GM12865 (cell line): Measurements from ENCODE around the gene SLC25A44.

Source experiments
- DNase-seq: peaks from one replicate; pipeline ENCODE4 v3.0.0; 2010; ENCODE audit warnings: low read depth
- H3K4me3 ChIP-seq: 2 replicates; pipeline ENCODE4 v1.5.1; 2011; ENCODE audit warnings: mild to moderate bottlenecking, low read depth, low read length, control low read depth
- TF ChIP-seq, protein P1 (sequence below): IDR thresholded peaks from 2 replicates; pipeline ENCODE4 v1.5.1; 2011; ENCODE audit warnings: low read length, control low read depth, low read depth, inconsistent platforms; ENCODE audit not compliant: insufficient read depth; ENCODE audit errors: missing control alignments

Gene SLC25A44

DNA sequence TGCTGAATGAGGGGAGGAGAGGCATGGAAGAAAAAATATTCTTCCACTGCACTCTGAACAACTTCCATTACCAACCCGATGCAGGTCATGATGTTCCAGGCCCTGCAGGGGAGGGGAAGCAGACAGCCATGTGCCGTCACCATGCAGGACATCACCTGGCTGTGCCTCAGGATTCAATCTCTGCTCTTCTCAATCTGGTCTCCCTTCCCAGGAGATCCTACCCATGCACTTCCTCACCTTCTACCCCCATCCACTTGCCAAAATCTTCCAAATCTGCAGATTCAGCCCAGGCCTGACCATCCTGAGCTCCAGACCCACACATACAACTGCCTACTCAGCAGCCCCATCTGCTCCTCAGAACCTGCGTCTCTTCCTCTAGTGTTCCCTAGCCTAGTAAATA is 59.7 kb downstream of the SLC25A44 start:
- no peak overlapping the region for H3K4me3 ChIP-seq
- TF ChIP-seq, protein P1, sequence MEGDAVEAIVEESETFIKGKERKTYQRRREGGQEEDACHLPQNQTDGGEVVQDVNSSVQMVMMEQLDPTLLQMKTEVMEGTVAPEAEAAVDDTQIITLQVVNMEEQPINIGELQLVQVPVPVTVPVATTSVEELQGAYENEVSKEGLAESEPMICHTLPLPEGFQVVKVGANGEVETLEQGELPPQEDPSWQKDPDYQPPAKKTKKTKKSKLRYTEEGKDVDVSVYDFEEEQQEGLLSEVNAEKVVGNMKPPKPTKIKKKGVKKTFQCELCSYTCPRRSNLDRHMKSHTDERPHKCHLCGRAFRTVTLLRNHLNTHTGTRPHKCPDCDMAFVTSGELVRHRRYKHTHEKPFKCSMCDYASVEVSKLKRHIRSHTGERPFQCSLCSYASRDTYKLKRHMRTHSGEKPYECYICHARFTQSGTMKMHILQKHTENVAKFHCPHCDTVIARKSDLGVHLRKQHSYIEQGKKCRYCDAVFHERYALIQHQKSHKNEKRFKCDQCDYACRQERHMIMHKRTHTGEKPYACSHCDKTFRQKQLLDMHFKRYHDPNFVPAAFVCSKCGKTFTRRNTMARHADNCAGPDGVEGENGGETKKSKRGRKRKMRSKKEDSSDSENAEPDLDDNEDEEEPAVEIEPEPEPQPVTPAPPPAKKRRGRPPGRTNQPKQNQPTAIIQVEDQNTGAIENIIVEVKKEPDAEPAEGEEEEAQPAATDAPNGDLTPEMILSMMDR = no peak
- DNase-seq = no peak

DNA sequence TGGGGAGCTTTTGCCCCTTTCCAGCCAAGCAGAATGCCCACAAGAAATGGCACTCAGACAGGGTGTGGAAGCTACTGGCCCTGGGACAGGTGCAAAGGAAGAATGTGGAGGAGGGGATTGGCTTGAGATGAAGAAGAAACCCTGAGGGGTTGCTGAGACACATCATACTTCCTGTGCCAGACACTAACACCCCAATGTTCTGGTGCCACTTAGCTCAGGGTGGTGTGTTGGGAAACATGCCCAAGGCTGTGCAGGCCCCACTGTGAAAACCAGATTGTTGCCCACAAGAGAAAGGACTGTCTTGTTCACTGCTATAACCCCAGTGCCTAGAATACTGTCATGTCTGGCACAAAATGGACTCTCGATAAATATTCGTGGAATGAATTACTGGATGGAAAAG is 63.8 kb downstream of the SLC25A44 start:
- TF ChIP-seq, protein P1 = no peak
- no peak for DNase-seq
- H3K4me3 ChIP-seq = no peak overlapping the region

DNA sequence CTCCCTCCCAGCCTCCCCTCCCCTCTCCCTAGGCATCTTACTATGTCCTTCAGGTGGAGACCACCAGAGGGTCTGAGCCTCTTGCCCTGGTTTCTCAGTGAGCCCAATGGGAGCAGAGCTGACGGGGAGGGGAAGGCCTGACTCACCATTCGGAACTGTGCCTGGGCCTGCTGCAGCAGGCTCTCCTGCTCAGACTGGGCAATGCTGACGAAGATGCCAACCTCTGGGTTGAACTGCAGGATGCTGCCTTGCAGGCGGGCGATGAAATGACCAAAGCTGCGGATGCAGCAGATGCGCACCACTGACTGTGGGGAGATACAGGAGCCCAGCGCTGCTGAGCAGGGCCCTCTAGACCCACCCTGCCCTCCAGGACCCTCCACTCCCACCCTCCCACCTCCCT is 65.0 kb downstream of the SLC25A44 start:
- no peak overlapping the region for H3K4me3 ChIP-seq
- no peak for DNase-seq
- TF ChIP-seq, protein P1 = no peak

DNA sequence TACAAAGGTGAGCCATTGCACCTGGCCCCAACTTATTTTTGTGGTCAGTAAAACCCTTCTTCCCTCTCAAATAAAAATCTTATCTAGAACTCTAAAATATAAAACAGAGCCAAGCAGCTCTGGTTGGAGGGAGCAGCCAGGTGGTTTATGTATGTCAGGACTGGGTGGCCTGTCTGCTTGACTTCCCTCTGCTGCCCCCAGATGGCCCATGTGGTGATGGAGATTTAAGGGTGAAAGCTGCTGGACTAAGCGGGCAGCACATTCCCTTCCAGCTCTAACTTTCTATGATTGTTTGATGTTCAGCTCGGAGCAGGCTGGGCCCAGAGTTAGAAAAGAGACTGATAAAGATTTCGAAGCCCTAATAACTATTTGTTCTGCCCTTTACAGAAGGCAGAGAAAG is 65.9 kb downstream of the SLC25A44 start:
- H3K4me3 ChIP-seq = no peak overlapping the region
- DNase-seq = no peak

DNA sequence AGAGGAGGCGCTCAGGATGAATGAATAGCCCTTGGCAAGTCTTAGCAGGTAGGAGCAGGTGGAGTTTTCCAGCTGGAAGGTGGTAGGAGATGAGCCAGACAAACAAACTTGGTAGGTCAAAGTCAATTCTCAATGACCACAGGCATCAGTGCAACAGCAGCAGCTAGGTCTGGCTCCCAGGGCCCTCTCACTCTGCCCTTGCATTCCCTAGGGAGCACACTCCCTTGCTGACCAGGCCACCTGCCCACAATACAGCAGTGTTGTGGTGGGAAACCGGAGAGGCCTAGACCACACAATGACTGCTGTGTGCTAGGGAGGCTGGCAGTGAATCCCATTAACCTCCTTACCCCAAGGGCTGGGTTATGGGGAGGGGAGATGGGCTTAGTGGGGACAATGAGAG is 67.0 kb downstream of the SLC25A44 start:
- no peak overlapping the region for H3K4me3 ChIP-seq
- TF ChIP-seq, protein P1 = no peak
- DNase-seq = no peak

More for the DNA sequence above, 65.9 kb downstream of the SLC25A44 start:
- TF ChIP-seq, protein P1 = no peak
